ENCODE measurements around the gene BCL7B.
"Not testable (repeated sequence)": the region's sequence is repeated elsewhere in the genome, so short reads cannot be mapped to it uniquely, and the experiment has no call there.

Gene BCL7B

GRCh38 chr7:73526896-73527821 lies 30.3 kb downstream of the BCL7B start:
- H3K79me2 ChIP-seq (ENCODE audit: insufficient read depth, low read length): peaks cover 6% of the 10 kb centered on the region; the same call in 1 of the 2 replicates
- no peak overlapping the region for H3K4me3 ChIP-seq (ENCODE audit: insufficient read depth, low read length, poor library complexity, severe bottlenecking)
- H3K4me2 ChIP-seq (ENCODE audit: low read depth, low read length, poor library complexity, severe bottlenecking): peak overlapping the region; percentile 27
- no peaks in the 10 kb centered on the region for H3K36me3 ChIP-seq (ENCODE audit: low read length)
- no peaks in the 10 kb centered on the region for H4K20me1 ChIP-seq (ENCODE audit: low read depth, low read length)
- no peak for TF ChIP-seq CTCF (IDR thresholded peaks at IDR 0.05; ENCODE audit: insufficient read depth, low read length, poor library complexity, severe bottlenecking)
- no peaks in the 10 kb centered on the region for H3K27me3 ChIP-seq (ENCODE audit: low read length)
- H3K9me3 ChIP-seq (ENCODE audit: insufficient read depth, low read length): no peaks in the 10 kb centered on the region
- H3K9me2 ChIP-seq (replicated peaks; ENCODE audit: insufficient read depth, low read length): no peaks in the 10 kb centered on the region
- no peak overlapping the region for H2AFZ ChIP-seq (ENCODE audit: low read depth, low read length, severe bottlenecking)
- 0 out of 2 replicates have a peak overlapping the region, but pooled peaks have one; percentile 18 for H3K9ac ChIP-seq (ENCODE audit: low read length)
- peaks cover 37% of the 10 kb centered on the region for H3F3A ChIP-seq (ENCODE audit: insufficient read depth)
- H3K27ac ChIP-seq (ENCODE audit: low read depth, low read length): peak overlapping the region; percentile 76

- not testable (repeated sequence) for H3K36me3 ChIP-seq (ENCODE audit: low read length); H3K27me3 ChIP-seq (ENCODE audit: low read length); H2AFZ ChIP-seq (ENCODE audit: low read depth, low read length, severe bottlenecking); H3K9ac ChIP-seq (ENCODE audit: low read length); H3K9me3 ChIP-seq (ENCODE audit: insufficient read depth, low read length); H3K9me2 ChIP-seq (replicated peaks; ENCODE audit: insufficient read depth, low read length); H4K20me1 ChIP-seq (ENCODE audit: low read depth, low read length); H3K4me3 ChIP-seq (ENCODE audit: insufficient read depth, low read length, poor library complexity, severe bottlenecking)
- Histone ChIP-seq H3K79me2 (ENCODE audit: insufficient read depth, low read length) (peaks cover 13% of the 10 kb centered on the region), H3K4me2 (ENCODE audit: low read depth, low read length, poor library complexity, severe bottlenecking) (peak overlapping the region; percentile 66), H3K27ac (ENCODE audit: low read depth, low read length) (peak overlapping the region; percentile 83; the same call in 1 of the 2 replicates), H3F3A (ENCODE audit: insufficient read depth) (peaks cover 37% of the 10 kb centered on the region)
These were observed 31.4 kb downstream of the BCL7B start for GRCh38 chr7:73526158-73526494.

- peak within 1 kb of the TSS; percentile 92 for H3K4me2 ChIP-seq (ENCODE audit: low read depth, low read length, poor library complexity, severe bottlenecking)
- H3K27ac ChIP-seq (ENCODE audit: low read depth, low read length): peak within 1 kb of the TSS; percentile 81
- H3K9me2 ChIP-seq (replicated peaks; ENCODE audit: insufficient read depth, low read length): no peaks in the 10 kb centered on the region
- peaks cover 19% of the 10 kb centered on the region for H3K36me3 ChIP-seq (ENCODE audit: low read length)
- no peaks in the 10 kb centered on the region for H3K27me3 ChIP-seq (ENCODE audit: low read length)
- H3K9ac ChIP-seq (ENCODE audit: low read length): peak within 1 kb of the TSS; percentile 99
- TF ChIP-seq CTCF (IDR thresholded peaks at IDR 0.05; ENCODE audit: insufficient read depth, low read length, poor library complexity, severe bottlenecking): no peak
- TF ChIP-seq EZH2phosphoT487 (conservative IDR thresholded peaks at IDR 0.05; ENCODE audit: low read length): no peak
- peak within 1 kb of the TSS; percentile 29 for H2AFZ ChIP-seq (ENCODE audit: low read depth, low read length, severe bottlenecking)
- H3K4me3 ChIP-seq (ENCODE audit: insufficient read depth, low read length, poor library complexity, severe bottlenecking): peak within 1 kb of the TSS; percentile 72
- peaks cover 36% of the 10 kb centered on the region for H3F3A ChIP-seq (ENCODE audit: insufficient read depth)
- H3K79me2 ChIP-seq (ENCODE audit: insufficient read depth, low read length): peaks cover 50% of the 10 kb centered on the region
- peaks cover 22% of the 10 kb centered on the region for H4K20me1 ChIP-seq (ENCODE audit: low read depth, low read length)
- no peaks in the 10 kb centered on the region for H3K9me3 ChIP-seq (ENCODE audit: insufficient read depth, low read length)
These were observed 35.2 kb downstream of the BCL7B start, which contains the start of gene BAZ1B for GRCh38 chr7:73522105-73522872. BAZ1B (minus strand) TSS chr7:73522293; CDS start chr7:73521933, 360 bp downstream.
